DND-41 (cell line): ENCODE measurements around the gene OR2A2.

ENCODE experiments used
- ATAC-seq: fragments of 200-7000 bp; cut with Tn5 transposase; 3 replicates; pipeline ENCODE4 v1.9.1; 2021; ENCODE audit warnings: low read depth; ENCODE audit not compliant: insufficient read depth
- DNase-seq: peaks from one replicate; pipeline ENCODE4 v3.0.0-alpha.2; 2020
- H2AFZ ChIP-seq: 2 replicates; pipeline ENCODE4 v1.6.0; 2012; ENCODE audit warnings: low read depth, low read length
- H3K27ac ChIP-seq: 2 replicates; pipeline ENCODE4 v1.5.1; 2012; ENCODE audit warnings: low read length, inconsistent platforms
- H3K27me3 ChIP-seq: fragments of 200-600 bp; sonication (generic); 2 replicates; pipeline ENCODE4 v1.6.0; 2012; ENCODE audit warnings: low read length, mild to moderate bottlenecking, inconsistent platforms; ENCODE audit not compliant: insufficient read depth, poor library complexity
- H3K36me3 ChIP-seq: 2 replicates; pipeline ENCODE4 v1.5.1; 2012; ENCODE audit warnings: low read length, inconsistent platforms; ENCODE audit not compliant: insufficient read depth
- H3K4me1 ChIP-seq: 2 replicates; pipeline ENCODE4 v1.5.1; 2012; ENCODE audit warnings: mild to moderate bottlenecking, low read length; ENCODE audit not compliant: insufficient read depth
- H3K4me2 ChIP-seq: 2 replicates; pipeline ENCODE4 v1.6.0; 2012; ENCODE audit warnings: mild to moderate bottlenecking, moderate library complexity, low read length, inconsistent platforms; ENCODE audit not compliant: insufficient read depth
- H3K4me3 ChIP-seq, 2 experiments: fragments of 200-600 bp in 1 of 2; shearing (Covaris generic) in 1 of 2; 2 replicates each; pipeline ENCODE4 v1.5.1; 2012 to 2016; ENCODE audit warnings: inconsistent platforms in 2 of 2, low read length in 2 of 2, mild to moderate bottlenecking in 2 of 2, low read depth in 1 of 2, moderate library complexity in 1 of 2
- H3K79me2 ChIP-seq: 2 replicates; pipeline ENCODE4 v1.6.0; 2012; ENCODE audit warnings: low read length, inconsistent platforms; ENCODE audit not compliant: insufficient read depth
- H3K9ac ChIP-seq: 2 replicates; pipeline ENCODE4 v1.6.0; 2012; ENCODE audit warnings: low read depth, mild to moderate bottlenecking, inconsistent platforms, low read length, moderate library complexity
- H3K9me3 ChIP-seq: 2 replicates; pipeline ENCODE4 v1.5.1; 2012; ENCODE audit warnings: low read length, moderate library complexity, mild to moderate bottlenecking, inconsistent platforms; ENCODE audit not compliant: insufficient read depth, severe bottlenecking
- H4K20me1 ChIP-seq: 2 replicates; pipeline ENCODE4 v1.6.0; 2012; ENCODE audit warnings: low read length; ENCODE audit not compliant: insufficient read depth
- EZH2 ChIP-seq: IDR thresholded peaks from 3 replicates; pipeline ENCODE4 v1.6.1; 2012; ENCODE audit warnings: borderline replicate concordance, low read depth, mild to moderate bottlenecking, moderate library complexity, low read length, inconsistent platforms; ENCODE audit not compliant: severe bottlenecking
- TF ChIP-seq, protein P1 (sequence below): IDR thresholded peaks from 2 replicates; pipeline ENCODE4 v1.5.1; 2012; ENCODE audit warnings: borderline replicate concordance, low read length, moderate library complexity, mild to moderate bottlenecking; ENCODE audit not compliant: poor library complexity, severe bottlenecking; ENCODE audit errors: extremely low read depth

Gene OR2A2

DNA sequence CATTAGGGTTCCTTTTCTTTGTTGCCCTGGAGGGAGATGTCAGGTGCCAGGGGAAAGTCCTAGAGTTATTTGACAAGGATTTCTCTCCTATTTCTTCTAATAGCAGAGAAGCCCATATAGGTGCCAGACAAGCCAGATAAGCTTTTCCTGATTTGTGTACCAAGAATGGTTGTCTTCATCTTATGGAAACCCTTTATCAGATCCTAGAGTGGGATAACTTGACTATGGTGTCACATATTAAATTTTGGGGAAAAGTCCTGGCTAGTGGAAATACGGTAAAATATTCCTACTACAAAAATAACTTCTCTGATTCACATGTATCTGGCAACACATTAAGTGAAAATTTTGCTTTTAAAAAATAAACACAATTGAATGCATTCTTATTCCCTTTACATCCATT, 22.2 kb upstream of the OR2A2 start:
- H3K9me3 ChIP-seq = no peaks in the 10 kb centered on the region
- H3K27ac ChIP-seq = no peak overlapping the region
- no peak overlapping the region for H2AFZ ChIP-seq
- H3K4me1 ChIP-seq = no peaks in the 10 kb centered on the region
- no peaks in the 10 kb centered on the region for H3K36me3 ChIP-seq
- H3K79me2 ChIP-seq = no peaks in the 10 kb centered on the region
- no peak overlapping the region for H3K9ac ChIP-seq
- H4K20me1 ChIP-seq = no peaks in the 10 kb centered on the region
- no peaks in the 10 kb centered on the region for H3K27me3 ChIP-seq
- TF ChIP-seq EZH2 = no peak
- TF ChIP-seq, protein P1, sequence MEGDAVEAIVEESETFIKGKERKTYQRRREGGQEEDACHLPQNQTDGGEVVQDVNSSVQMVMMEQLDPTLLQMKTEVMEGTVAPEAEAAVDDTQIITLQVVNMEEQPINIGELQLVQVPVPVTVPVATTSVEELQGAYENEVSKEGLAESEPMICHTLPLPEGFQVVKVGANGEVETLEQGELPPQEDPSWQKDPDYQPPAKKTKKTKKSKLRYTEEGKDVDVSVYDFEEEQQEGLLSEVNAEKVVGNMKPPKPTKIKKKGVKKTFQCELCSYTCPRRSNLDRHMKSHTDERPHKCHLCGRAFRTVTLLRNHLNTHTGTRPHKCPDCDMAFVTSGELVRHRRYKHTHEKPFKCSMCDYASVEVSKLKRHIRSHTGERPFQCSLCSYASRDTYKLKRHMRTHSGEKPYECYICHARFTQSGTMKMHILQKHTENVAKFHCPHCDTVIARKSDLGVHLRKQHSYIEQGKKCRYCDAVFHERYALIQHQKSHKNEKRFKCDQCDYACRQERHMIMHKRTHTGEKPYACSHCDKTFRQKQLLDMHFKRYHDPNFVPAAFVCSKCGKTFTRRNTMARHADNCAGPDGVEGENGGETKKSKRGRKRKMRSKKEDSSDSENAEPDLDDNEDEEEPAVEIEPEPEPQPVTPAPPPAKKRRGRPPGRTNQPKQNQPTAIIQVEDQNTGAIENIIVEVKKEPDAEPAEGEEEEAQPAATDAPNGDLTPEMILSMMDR = no peak
- ATAC-seq (no peak), DNase-seq (no peak)
- H3K4me2 ChIP-seq = no peak overlapping the region
- H3K4me3 ChIP-seq = no peak overlapping the region

DNA sequence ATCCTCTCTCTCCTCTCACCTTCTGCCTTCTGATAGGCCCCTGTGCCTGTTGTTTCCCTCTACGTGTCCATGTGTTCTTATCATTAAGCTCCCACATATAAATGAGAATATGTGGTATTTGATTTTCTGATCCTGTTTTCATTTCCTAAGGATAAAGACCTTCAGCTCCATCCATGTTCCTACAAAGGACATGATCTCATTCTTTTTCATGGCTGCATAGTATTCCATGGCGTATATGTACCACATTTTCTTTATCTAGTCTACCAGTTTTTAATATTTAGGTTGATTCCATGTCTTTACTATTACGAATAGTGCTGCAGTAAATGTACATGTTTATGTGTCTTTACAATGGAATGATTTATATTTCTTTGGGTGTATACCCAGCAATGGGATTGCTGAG, 18.7 kb upstream of the OR2A2 start:
- Histone ChIP-seq H3K79me2 (no peaks in the 10 kb centered on the region), H3K4me1 (no peaks in the 10 kb centered on the region), H4K20me1 (no peaks in the 10 kb centered on the region), H3K27ac (no peak overlapping the region), H3K27me3 (no peaks in the 10 kb centered on the region), H3K9ac (no peak overlapping the region), H3K36me3 (no peaks in the 10 kb centered on the region), H3K4me3 (no peak overlapping the region), H3K9me3 (no peaks in the 10 kb centered on the region), H2AFZ (no peak overlapping the region), H3K4me2 (no peak overlapping the region)
- DNase-seq = no peak
- TF ChIP-seq EZH2 = no peak
- TF ChIP-seq, protein P1 = no peak
- no peak for ATAC-seq

DNA sequence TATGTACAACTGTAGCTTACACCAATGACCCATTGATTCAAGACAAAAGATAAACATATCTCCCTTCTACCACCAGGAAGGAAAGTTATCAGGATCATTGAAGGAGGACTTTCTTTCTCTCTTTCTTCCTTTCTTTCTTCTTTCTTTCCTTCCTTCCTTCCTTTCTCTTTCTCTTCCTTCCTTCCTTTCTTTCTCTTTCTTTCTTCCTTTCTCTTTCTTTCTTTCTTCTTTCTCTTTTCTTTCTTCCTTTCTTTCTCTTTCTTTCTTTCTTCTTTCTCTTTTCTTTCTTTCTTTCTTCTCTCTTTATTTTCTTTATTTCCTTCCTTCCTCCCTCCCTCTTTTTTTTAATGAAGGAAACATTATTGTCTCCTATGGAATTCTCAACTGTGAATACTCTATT, 10.6 kb upstream of the OR2A2 start:
- Histone ChIP-seq H3K4me3 (no peak overlapping the region), H3K4me2 (no peak overlapping the region), H3K79me2 (no peaks in the 10 kb centered on the region), H3K36me3 (no peaks in the 10 kb centered on the region), H3K9me3 (no peaks in the 10 kb centered on the region), H4K20me1 (no peaks in the 10 kb centered on the region), H3K4me1 (peaks cover 6% of the 10 kb centered on the region), H2AFZ (no peak overlapping the region), H3K9ac (no peak overlapping the region), H3K27me3 (no peaks in the 10 kb centered on the region), H3K27ac (no peak overlapping the region)
- no peak for DNase-seq
- TF ChIP-seq, protein P1 = no peak
- no peak for TF ChIP-seq EZH2
- ATAC-seq = no peak

DNA sequence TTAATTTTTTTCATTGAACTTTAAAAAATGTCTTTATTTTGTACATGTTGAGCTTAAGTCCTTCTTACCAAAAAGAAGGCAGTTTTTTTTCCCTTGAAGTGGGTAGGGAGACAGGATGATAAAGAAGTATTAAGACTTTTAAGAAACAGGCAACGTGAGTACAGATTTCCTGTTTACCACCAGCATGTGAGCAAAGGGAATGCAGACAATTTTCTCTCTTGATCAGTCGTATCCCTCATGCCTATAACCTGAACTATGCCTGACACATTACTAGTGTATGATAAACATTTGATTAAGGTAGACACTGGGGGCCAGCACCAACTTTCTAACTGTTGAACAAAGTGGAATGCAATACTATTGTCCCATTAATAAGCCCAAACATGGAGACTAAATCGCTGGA, 8.8 kb upstream of the OR2A2 start:
- DNase-seq = no peak
- H3K27ac ChIP-seq = no peak overlapping the region
- H3K36me3 ChIP-seq = no peaks in the 10 kb centered on the region
- no peaks in the 10 kb centered on the region for H4K20me1 ChIP-seq
- no peak overlapping the region for H3K4me2 ChIP-seq
- H2AFZ ChIP-seq = no peak overlapping the region
- no peak overlapping the region for H3K4me3 ChIP-seq
- no peaks in the 10 kb centered on the region for H3K9me3 ChIP-seq
- TF ChIP-seq, protein P1 = no peak
- TF ChIP-seq EZH2 = no peak
- no peaks in the 10 kb centered on the region for H3K27me3 ChIP-seq
- H3K9ac ChIP-seq = no peak overlapping the region
- peaks cover 6% of the 10 kb centered on the region for H3K4me1 ChIP-seq
- ATAC-seq = peak; percentile 62; the same call in 1 of the 3 replicates
- no peaks in the 10 kb centered on the region for H3K79me2 ChIP-seq
